ENCODE data around the gene CCDC57. TPM values are rescaled to one million over a fixed set of nuclear protein-coding genes. Genes with fewer than 3 reads are reported as not detected.

Gene CCDC57
- total RNA-seq, 1 experiment from 2014 or later, result 140 TPM

- no peaks in the 10 kb centered on the region for H4K20me1 ChIP-seq (ENCODE audit: insufficient read depth)
- peaks cover 17% of the 10 kb centered on the region; the same call in 1 of the 2 replicates for H3K79me2 ChIP-seq (ENCODE audit: low read depth)
- no peak overlapping the region for H3K4me2 ChIP-seq
- H3K9me3 ChIP-seq (ENCODE audit: insufficient read depth, low read depth), result no peaks in the 10 kb centered on the region
- no peak overlapping the region for H3K27ac ChIP-seq
- no peaks in the 10 kb centered on the region for H3F3A ChIP-seq (ENCODE audit: insufficient read depth, low read depth)
- no peak for DNase-seq
- no peak overlapping the region for H2AFZ ChIP-seq
- BruUV-seq (replicated peaks), result no TSS peak
- no peaks in the 10 kb centered on the region for H3K27me3 ChIP-seq (ENCODE audit: insufficient read depth, low read depth)
- ChIA-PET CTCF (no interaction called here), POLR2A (ENCODE audit: unreplicated experiment) (no interaction called here)
- no peak overlapping the region for H3K4me3 ChIP-seq
- no peaks in the 10 kb centered on the region for H3K36me3 ChIP-seq (ENCODE audit: low read depth)
- no peaks in the 10 kb centered on the region for H3K9me2 ChIP-seq (ENCODE audit: insufficient read depth)
- intact Hi-C loops (cut with micrococcal nuclease; ENCODE audit: unreplicated experiment), result no loop called here
- no peak for TF ChIP-seq EZH2 (IDR thresholded peaks at IDR 0.05; ENCODE audit: low read depth)
- TF ChIP-seq CTCF (conservative IDR thresholded peaks at IDR 0.05), result no peak
- peaks cover 9% of the 10 kb centered on the region; the same call in 1 of the 2 replicates for H3K4me1 ChIP-seq (replicated peaks; ENCODE audit: insufficient read depth)
Observed at GRCh38 chr17:82061047-82061925, 151.4 kb downstream of the CCDC57 start.

- no TSS peak for BruUV-seq (replicated peaks)
- intact Hi-C loops (cut with micrococcal nuclease; ENCODE audit: unreplicated experiment), result no loop called here
- H3K4me3 ChIP-seq, result no peak overlapping the region
- H3K27ac ChIP-seq, result no peak overlapping the region
- no peak for DNase-seq
- TF ChIP-seq EZH2 (IDR thresholded peaks at IDR 0.05; ENCODE audit: low read depth) (no peak), CTCF (conservative IDR thresholded peaks at IDR 0.05) (no peak)
- H2AFZ ChIP-seq, result no peak overlapping the region
- no peaks in the 10 kb centered on the region for H3K36me3 ChIP-seq (ENCODE audit: low read depth)
- ChIA-PET CTCF (no interaction called here), POLR2A (ENCODE audit: unreplicated experiment) (no interaction called here)
- no peaks in the 10 kb centered on the region for H3F3A ChIP-seq (ENCODE audit: insufficient read depth, low read depth)
- peaks cover 17% of the 10 kb centered on the region; the same call in 1 of the 2 replicates for H3K79me2 ChIP-seq (ENCODE audit: low read depth)
- no peaks in the 10 kb centered on the region for H4K20me1 ChIP-seq (ENCODE audit: insufficient read depth)
- no peak overlapping the region for H3K4me2 ChIP-seq
- H3K9me2 ChIP-seq (ENCODE audit: insufficient read depth), result no peaks in the 10 kb centered on the region
- 0 out of 2 replicates have a peak, but pooled peaks cover 5% of the 10 kb centered on the region for H3K4me1 ChIP-seq (replicated peaks; ENCODE audit: insufficient read depth)
- H3K9me3 ChIP-seq (ENCODE audit: insufficient read depth, low read depth), result no peaks in the 10 kb centered on the region
- H3K27me3 ChIP-seq (ENCODE audit: insufficient read depth, low read depth), result no peaks in the 10 kb centered on the region
Observed at GRCh38 chr17:82060614-82061013, 152.0 kb downstream of the CCDC57 start.

- H3K36me3 ChIP-seq (ENCODE audit: low read depth), result no peaks in the 10 kb centered on the region
- TF ChIP-seq CTCF (conservative IDR thresholded peaks at IDR 0.05) (no peak), EZH2 (IDR thresholded peaks at IDR 0.05; ENCODE audit: low read depth) (no peak)
- H3K4me1 ChIP-seq (replicated peaks; ENCODE audit: insufficient read depth), result 0 out of 2 replicates have a peak, but pooled peaks cover 5% of the 10 kb centered on the region
- BruUV-seq (replicated peaks), result no TSS peak
- no peak overlapping the region for H2AFZ ChIP-seq
- H3K9me2 ChIP-seq (ENCODE audit: insufficient read depth), result no peaks in the 10 kb centered on the region
- peaks cover 14% of the 10 kb centered on the region; the same call in 1 of the 2 replicates for H3K79me2 ChIP-seq (ENCODE audit: low read depth)
- H3K27ac ChIP-seq, result no peak overlapping the region
- no peak overlapping the region for H3K4me3 ChIP-seq
- H3K4me2 ChIP-seq, result no peak overlapping the region
- H3K27me3 ChIP-seq (ENCODE audit: insufficient read depth, low read depth), result no peaks in the 10 kb centered on the region
- no peak for DNase-seq
- CTCF ChIA-PET, result no interaction called here
- H3K9me3 ChIP-seq (ENCODE audit: insufficient read depth, low read depth), result no peaks in the 10 kb centered on the region
- intact Hi-C loops (cut with micrococcal nuclease; ENCODE audit: unreplicated experiment), result no loop called here
- H3F3A ChIP-seq (ENCODE audit: insufficient read depth, low read depth), result no peaks in the 10 kb centered on the region
- POLR2A ChIA-PET (ENCODE audit: unreplicated experiment), result interaction anchor here (0.6 kb wide), 1 partner anchor 240 kb away, joined by 10 read pairs; no protein-coding TSS in a partner anchor
- H4K20me1 ChIP-seq (ENCODE audit: insufficient read depth), result no peaks in the 10 kb centered on the region
Observed at GRCh38 chr17:82060001-82060380, 152.7 kb downstream of the CCDC57 start.

Measured in PC-9 (cell line).